H1 (cell line): ENCODE results near the gene ELANE. TPM values are rescaled to one million over a fixed set of nuclear protein-coding genes. Genes with fewer than 3 reads are reported as not detected.
A peak's percentile ranks its signal among the peaks of the same experiment; 100 is the strongest.

ENCODE experiments used
- CTCF ChIA-PET: fragments of 300-600 bp; sonication (Branson Sonifier 250); formaldehyde crosslinking; loops from one replicate; lab custom pipeline; 2021; ENCODE audit not compliant: partially characterized antibody; lab: Charles Lee
- POLR2A ChIA-PET: fragments of 300-600 bp; sonication (Branson Sonifier 250); formaldehyde crosslinking; loops from one replicate; lab custom pipeline; 2021; ENCODE audit warnings: inconsistent platforms; ENCODE audit not compliant: partially characterized antibody; lab: Charles Lee
- DNase-seq, 2 experiments: peaks; one replicate each; pipeline versions ENCODE4 v3.0.0 to v3.0.0-alpha.2; 2010 to 2022; ENCODE audit warnings: low spot score in 2 of 2, low read depth in 1 of 2, mixed read lengths in 1 of 2
- FAIRE-seq: peaks from 2 replicates; lab custom pipeline; 2011; peaks lifted over from hg19 to GRCh38; lab: Jason Lieb, UNC
- H2AFZ ChIP-seq: 2 replicates; pipeline ENCODE4 v1.8.1; 2012; ENCODE audit warnings: low read length, inconsistent platforms
- H2AK5ac ChIP-seq: 2 replicates; pipeline ENCODE4 v1.6.1; 2013; ENCODE audit warnings: low read depth, low read length
- H2BK120ac ChIP-seq: replicated peaks from 2 replicates; pipeline ENCODE3; 2013; ENCODE audit warnings: low read depth, low read length, inconsistent platforms
- H2BK12ac ChIP-seq: 2 replicates; pipeline ENCODE4 v1.6.1; 2013; ENCODE audit warnings: low read depth, low read length
- H2BK15ac ChIP-seq: 2 replicates; pipeline ENCODE4 v1.6.1; 2013; ENCODE audit warnings: low read length
- H2BK20ac ChIP-seq: 2 replicates; pipeline ENCODE4 v1.6.1; 2013; ENCODE audit warnings: low read length
- H2BK5ac ChIP-seq: 2 replicates; pipeline ENCODE4 v1.6.1; 2013; ENCODE audit warnings: low read depth, low read length
- H3K14ac ChIP-seq: 2 replicates; pipeline ENCODE4 v1.6.1; 2013; ENCODE audit warnings: inconsistent platforms; ENCODE audit not compliant: insufficient read length
- H3K18ac ChIP-seq: 2 replicates; pipeline ENCODE4 v1.6.1; 2013; ENCODE audit warnings: low read length; ENCODE audit errors: extremely low read depth
- H3K23ac ChIP-seq: 2 replicates; pipeline ENCODE4 v1.6.1; 2013; ENCODE audit warnings: inconsistent platforms; ENCODE audit not compliant: insufficient read length
- H3K23me2 ChIP-seq: 2 replicates; pipeline ENCODE4 v1.6.1; 2013; ENCODE audit warnings: low read depth, low read length
- H3K27ac ChIP-seq: 2 replicates; pipeline ENCODE4 v1.6.1; 2011; ENCODE audit warnings: low read depth, low read length, inconsistent platforms
- H3K27me3 ChIP-seq, 4 experiments: replicated peaks in 1 of 4; 1 replicate in 1 of 4; 2 replicates in 3 of 4; pipeline versions ENCODE4 v1.6.1 to v1.8.1; 2011 to 2013; ENCODE audit warnings: low read length in 3 of 4, mild to moderate bottlenecking in 3 of 4, inconsistent platforms in 2 of 4, mixed read lengths in 2 of 4, moderate library complexity in 1 of 4; ENCODE audit not compliant: control insufficient read depth in 3 of 4, insufficient read depth in 3 of 4; ENCODE audit errors: extremely low read depth in 1 of 4
- H3K36me3 ChIP-seq, 4 experiments: 2 replicates each; pipeline versions ENCODE4 v1.6.1 to v1.8.1; 2011 to 2013; ENCODE audit warnings: mild to moderate bottlenecking in 4 of 4, low read length in 3 of 4, moderate library complexity in 2 of 4, control low read depth in 1 of 4, inconsistent platforms in 1 of 4; ENCODE audit not compliant: insufficient read depth in 4 of 4, control insufficient read depth in 2 of 4
- H3K4ac ChIP-seq: replicated peaks from 2 replicates; pipeline ENCODE3; 2013; ENCODE audit warnings: low read length, low read depth, mixed read lengths, inconsistent platforms; ENCODE audit not compliant: insufficient read length
- H3K4me1 ChIP-seq, 4 experiments: replicated peaks in 1 of 4; 1 replicate in 1 of 4; 2 replicates in 3 of 4; pipeline versions ENCODE4 v1.6.1 to v1.8.1; 2011 to 2013; ENCODE audit warnings: low read length in 3 of 4, inconsistent platforms in 2 of 4, mixed read lengths in 1 of 4; ENCODE audit not compliant: insufficient read depth in 4 of 4, control insufficient read depth in 3 of 4
- H3K4me2 ChIP-seq, 2 experiments: 2 replicates each; pipeline versions ENCODE4 v1.6.1 to v1.8.1; 2011 to 2013; ENCODE audit warnings: low read depth in 2 of 2, low read length in 2 of 2, control low read depth in 1 of 2, inconsistent platforms in 1 of 2, mild to moderate bottlenecking in 1 of 2; ENCODE audit not compliant: insufficient read depth in 1 of 2
- H3K4me3 ChIP-seq, 4 experiments: fragments of 200-600, 300-600 bp in 1 of 4; sonication (generic), shearing (Covaris generic), sonication (Bioruptor Twin) in 1 of 4; 2 replicates each; pipeline versions ENCODE4 v1.5.1 to v1.8.1; 2011 to 2016; ENCODE audit warnings: low read length in 4 of 4, low read depth in 3 of 4, control low read depth in 2 of 4, inconsistent platforms in 2 of 4, mild to moderate bottlenecking in 2 of 4, mixed read lengths in 1 of 4, moderate library complexity in 1 of 4; ENCODE audit not compliant: insufficient read depth in 2 of 4; ENCODE audit errors: extremely low read depth in 1 of 4
- H3K56ac ChIP-seq: replicated peaks from 2 replicates; pipeline ENCODE3; 2013; ENCODE audit warnings: low read depth, mild to moderate bottlenecking, mixed read lengths, low read length, inconsistent platforms; ENCODE audit not compliant: insufficient read length
- H3K79me1 ChIP-seq: 2 replicates; pipeline ENCODE4 v1.6.1; 2013; ENCODE audit warnings: low read depth, low read length, control low read depth
- H3K79me2 ChIP-seq, 2 experiments: 2 replicates each; pipeline versions ENCODE4 v1.6.1 to v1.8.1; 2012 to 2013; ENCODE audit warnings: low read length in 2 of 2, mild to moderate bottlenecking in 2 of 2, inconsistent platforms in 1 of 2; ENCODE audit not compliant: insufficient read depth in 2 of 2, control insufficient read depth in 1 of 2
- H3K9ac ChIP-seq, 4 experiments: replicated peaks in 1 of 4; 1 replicate in 1 of 4; 2 replicates in 3 of 4; pipeline versions ENCODE4 v1.6.1 to v1.8.1; 2011 to 2013; ENCODE audit warnings: low read depth in 3 of 4, low read length in 3 of 4, control low read depth in 2 of 4, mild to moderate bottlenecking in 2 of 4, moderate library complexity in 2 of 4, inconsistent platforms in 1 of 4; ENCODE audit errors: extremely low read depth in 1 of 4
- H3K9me3 ChIP-seq, 2 experiments: 2 replicates each; pipeline versions ENCODE4 v1.6.1 to v1.8.1; 2012 to 2013; ENCODE audit warnings: mild to moderate bottlenecking in 2 of 2, moderate library complexity in 2 of 2, control low read depth in 1 of 2, inconsistent platforms in 1 of 2, low read depth in 1 of 2, low read length in 1 of 2, mixed read lengths in 1 of 2; ENCODE audit not compliant: insufficient read depth in 2 of 2
- H4K20me1 ChIP-seq, 2 experiments: replicated peaks in 1 of 2; 2 replicates each; pipeline versions ENCODE3 to v1.8.1; 2011 to 2013; ENCODE audit warnings: inconsistent platforms in 2 of 2, low read length in 2 of 2, mild to moderate bottlenecking in 1 of 2; ENCODE audit not compliant: insufficient read depth in 2 of 2, control insufficient read depth in 1 of 2
- H4K5ac ChIP-seq: 2 replicates; pipeline ENCODE4 v1.6.1; 2013; ENCODE audit warnings: low read length, low read depth, mixed read lengths, inconsistent platforms; ENCODE audit not compliant: insufficient read length
- H4K8ac ChIP-seq: 2 replicates; pipeline ENCODE4 v1.8.0; 2013; ENCODE audit warnings: mild to moderate bottlenecking, moderate library complexity, low read length, inconsistent platforms; ENCODE audit not compliant: insufficient read depth; ENCODE audit errors: extremely low read depth
- H4K91ac ChIP-seq: replicated peaks from 2 replicates; pipeline ENCODE3; 2013; ENCODE audit warnings: low read length, mixed read lengths, inconsistent platforms; ENCODE audit not compliant: insufficient read length
- RAD21 ChIP-seq, 2 experiments: IDR thresholded peaks in 1 of 2; conservative IDR thresholded peaks in 1 of 2; 2 replicates each; pipeline ENCODE4 v1.6.1; 2011; ENCODE audit warnings: low read depth in 2 of 2, low read length in 2 of 2, improper control_type of control experiment in 1 of 2, inconsistent platforms in 1 of 2, mild to moderate bottlenecking in 1 of 2, moderate library complexity in 1 of 2
- WGBS, 2 experiments: shearing (Covaris generic) in 1 of 2; methylation state at CpG; one replicate each; pipeline versions ENCODE4 v1.1.6 to v1.1.7; 2013 to 2015; ENCODE audit warnings: low lambda C conversion rate in 2 of 2, mixed read lengths in 2 of 2, inconsistent platforms in 1 of 2, low coverage in 1 of 2, missing lambda C conversion rate in 1 of 2; ENCODE audit not compliant: insufficient replicate concordance in 2 of 2, insufficient coverage in 1 of 2, insufficient read length in 1 of 2; ENCODE audit errors: extremely low coverage in 1 of 2, missing lambda C conversion rate in 1 of 2; 5-methylcytosine and 5-hydroxymethylcytosine counted together
- polyA plus RNA-seq, 7 experiments: library from polyadenylated mRNA; depleted of rRNA in 3 of 7; stranded (reverse) in 5 of 7; unstranded in 2 of 7; fragments of >200 nt in 5 of 7; fragments of 200-250 nt in 2 of 7; gene quantifications; 1 replicate in 5 of 7; 2 replicates in 1 of 7; 4 replicates in 1 of 7; pipeline versions ENCODE4 v1.2.1 to v1.2.3, GENCODE V29; 2011 to 2013; ENCODE audit warnings: missing spikeins in 2 of 7, mixed read lengths in 2 of 7
- total RNA-seq: library from RNA; stranded (reverse); fragmentation: NEBNext Ultra II Directional; extraction: Animal tissue kit (Norgen Biotek cat#: 25700); gene quantifications from 2 replicates; pipeline ENCODE4 v1.2.1, GENCODE V29; 2021
- TF ChIP-seq, protein P1 (sequence below): IDR thresholded peaks from 2 replicates; pipeline ENCODE4 v1.6.1; 2012; ENCODE audit warnings: inconsistent platforms
- TF ChIP-seq, protein P2 (sequence below), 3 experiments: IDR thresholded peaks; 1 replicate in 2 of 3; 2 replicates in 1 of 3; pipeline versions ENCODE4 v1.5.1 to v1.6.1; 2011; ENCODE audit warnings: low read length in 3 of 3, mild to moderate bottlenecking in 3 of 3, inconsistent platforms in 2 of 3, low read depth in 1 of 3, moderate library complexity in 1 of 3; ENCODE audit not compliant: insufficient read depth in 1 of 3; ENCODE audit errors: control extremely low read depth in 1 of 3

ELANE gene
- total and polyA plus RNA-seq, 2 of the 8 experiments (the other 6 are each of a cell fraction or from before 2014, with no cell fraction given) = not detected

DNA sequence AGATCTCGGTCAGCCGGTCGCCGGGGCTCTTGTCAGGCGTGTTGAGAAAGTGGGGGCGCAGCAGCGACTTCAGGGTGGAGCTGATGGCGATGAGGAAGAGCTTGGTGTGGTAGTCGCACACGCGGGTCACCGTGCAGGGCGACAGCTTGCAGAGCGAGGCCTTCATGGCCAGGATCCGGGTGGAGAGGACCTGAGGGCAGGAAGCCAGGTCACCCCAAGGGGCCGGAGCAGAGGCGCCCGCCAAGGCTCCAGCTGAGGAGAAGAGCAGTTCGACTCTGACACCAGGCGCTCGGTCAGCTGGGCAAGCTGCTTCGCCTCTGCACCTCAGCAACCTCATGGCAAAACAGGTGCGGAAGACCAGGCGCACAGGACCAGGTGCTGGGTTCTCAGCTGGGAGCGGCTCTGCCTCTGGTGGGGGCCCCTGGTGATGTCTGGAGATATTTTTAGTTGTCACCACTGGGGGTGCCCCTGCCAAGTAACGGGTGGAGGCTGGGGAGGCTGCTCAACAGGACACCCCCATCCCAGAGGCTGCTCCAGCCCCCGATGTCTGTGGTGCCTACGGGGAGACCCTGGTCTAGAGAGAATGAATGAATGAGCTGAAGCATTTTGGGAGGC, 23.3 kb downstream of the ELANE start:
- WGBS, 2 experiments = 96% methylated on average over 28 of the region's 28 CpGs; no CpG with 5 or more reads in 1 of the 2 experiments
- Histone ChIP-seq H2AFZ (no peak overlapping the region), H3K4me2 (no peak overlapping the region), H3K27ac (no peak overlapping the region), H4K5ac (no peak overlapping the region), H4K91ac (no peak overlapping the region)
- peak in 1 of 2 experiments; percentile 16; a peak in 1 of 4 replicates for TF ChIP-seq RAD21 (IDR thresholded peaks at IDR 0.05 in 1 of 2, conservative IDR thresholded peaks at IDR 0.05 in 1 of 2; ENCODE audit: low read depth in 2 of 2, low read length in 2 of 2)
- TF ChIP-seq, protein P1, sequence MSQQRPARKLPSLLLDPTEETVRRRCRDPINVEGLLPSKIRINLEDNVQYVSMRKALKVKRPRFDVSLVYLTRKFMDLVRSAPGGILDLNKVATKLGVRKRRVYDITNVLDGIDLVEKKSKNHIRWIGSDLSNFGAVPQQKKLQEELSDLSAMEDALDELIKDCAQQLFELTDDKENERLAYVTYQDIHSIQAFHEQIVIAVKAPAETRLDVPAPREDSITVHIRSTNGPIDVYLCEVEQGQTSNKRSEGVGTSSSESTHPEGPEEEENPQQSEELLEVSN = no peak
- TF ChIP-seq, protein P2, sequence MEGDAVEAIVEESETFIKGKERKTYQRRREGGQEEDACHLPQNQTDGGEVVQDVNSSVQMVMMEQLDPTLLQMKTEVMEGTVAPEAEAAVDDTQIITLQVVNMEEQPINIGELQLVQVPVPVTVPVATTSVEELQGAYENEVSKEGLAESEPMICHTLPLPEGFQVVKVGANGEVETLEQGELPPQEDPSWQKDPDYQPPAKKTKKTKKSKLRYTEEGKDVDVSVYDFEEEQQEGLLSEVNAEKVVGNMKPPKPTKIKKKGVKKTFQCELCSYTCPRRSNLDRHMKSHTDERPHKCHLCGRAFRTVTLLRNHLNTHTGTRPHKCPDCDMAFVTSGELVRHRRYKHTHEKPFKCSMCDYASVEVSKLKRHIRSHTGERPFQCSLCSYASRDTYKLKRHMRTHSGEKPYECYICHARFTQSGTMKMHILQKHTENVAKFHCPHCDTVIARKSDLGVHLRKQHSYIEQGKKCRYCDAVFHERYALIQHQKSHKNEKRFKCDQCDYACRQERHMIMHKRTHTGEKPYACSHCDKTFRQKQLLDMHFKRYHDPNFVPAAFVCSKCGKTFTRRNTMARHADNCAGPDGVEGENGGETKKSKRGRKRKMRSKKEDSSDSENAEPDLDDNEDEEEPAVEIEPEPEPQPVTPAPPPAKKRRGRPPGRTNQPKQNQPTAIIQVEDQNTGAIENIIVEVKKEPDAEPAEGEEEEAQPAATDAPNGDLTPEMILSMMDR (IDR thresholded peaks at IDR 0.05; ENCODE audit: control extremely low read depth in 1 of 3, insufficient read depth in 1 of 3, low read depth in 1 of 3, low read length in 3 of 3) = peak; percentile 27 to 51 (median 29)
- TF ChIP-seq, all 59 proteins: peak for 2
- H3K23ac ChIP-seq = no peak overlapping the region
- no peak overlapping the region for H2BK12ac ChIP-seq
- H2BK5ac ChIP-seq = no peak overlapping the region
- H3K36me3 ChIP-seq = peaks cover 0 to 10% (median 0%) of the 10 kb centered on the region in 4 experiments; a peak in 3 of 8 replicates
- peaks cover 0 to 3% of the 10 kb centered on the region in 2 experiments; a peak in 1 of 4 replicates for H3K9me3 ChIP-seq
- H3K4me1 ChIP-seq = peaks cover 0 to 10% (median 4%) of the 10 kb centered on the region in 4 experiments; a peak in 5 of 7 replicates
- no peak overlapping the region for H3K4ac ChIP-seq
- no peaks in the 10 kb centered on the region for H3K27me3 ChIP-seq
- H3K23me2 ChIP-seq = no peaks in the 10 kb centered on the region
- H3K9ac ChIP-seq = no peak overlapping the region
- H3K14ac ChIP-seq = no peak overlapping the region
- peaks cover 0 to 5% of the 10 kb centered on the region in 2 experiments for H4K20me1 ChIP-seq
- no peak overlapping the region for H2BK120ac ChIP-seq
- no peak overlapping the region for H3K56ac ChIP-seq
- no peak overlapping the region for H2BK20ac ChIP-seq
- no peak overlapping the region for H3K18ac ChIP-seq
- ChIA-PET CTCF (interaction anchor here (0.7 to 3.1 kb wide), 17 partner anchors 9 to 205 kb away, joined by 3 to 16 read pairs (median 4); partner anchors contain the start of genes MED16 and RNU6-9), POLR2A (interaction anchor here (0.6 to 11.5 kb wide), 4 partner anchors 12 to 73 kb away, joined by 3 to 82 read pairs (median 5); partner anchors contain the start of genes MED16 and RNU6-9)
- DNase-seq = no peak
- H2AK5ac ChIP-seq = no peak overlapping the region
- no peak for FAIRE-seq
- H3K79me1 ChIP-seq = peaks cover 2% of the 10 kb centered on the region; the same call in 1 of the 2 replicates
- no peak overlapping the region for H4K8ac ChIP-seq
- no peak overlapping the region for H2BK15ac ChIP-seq
- no peak overlapping the region for H3K4me3 ChIP-seq
- no peaks in the 10 kb centered on the region for H3K79me2 ChIP-seq
